Neuron (in vitro differentiated cells): ENCODE results near the gene IL19.
"Not testable (repeated sequence)": the region's sequence is repeated elsewhere in the genome, so short reads cannot be mapped to it uniquely, and the experiment has no call there.

Source experiments
- H2AFZ ChIP-seq: one replicate; pipeline ENCODE4 v1.6.1; 2013; ENCODE audit warnings: low read depth, mild to moderate bottlenecking, inconsistent platforms, low read length, moderate library complexity
- H3K27me3 ChIP-seq: one replicate; pipeline ENCODE4 v1.6.1; 2013; ENCODE audit warnings: low read length; ENCODE audit not compliant: insufficient read depth
- H3K36me3 ChIP-seq: one replicate; pipeline ENCODE4 v1.6.1; 2013; ENCODE audit warnings: low read length; ENCODE audit not compliant: insufficient read depth
- H3K4me1 ChIP-seq: one replicate; pipeline ENCODE4 v1.6.1; 2013; ENCODE audit warnings: low read length; ENCODE audit not compliant: insufficient read depth
- H3K4me3 ChIP-seq: 2 replicates; pipeline ENCODE4 v1.5.1; 2013; ENCODE audit warnings: mild to moderate bottlenecking, low read length, moderate library complexity
- H3K9me3 ChIP-seq: one replicate; pipeline ENCODE4 v1.6.1; 2013; ENCODE audit warnings: low read length

Gene IL19

DNA sequence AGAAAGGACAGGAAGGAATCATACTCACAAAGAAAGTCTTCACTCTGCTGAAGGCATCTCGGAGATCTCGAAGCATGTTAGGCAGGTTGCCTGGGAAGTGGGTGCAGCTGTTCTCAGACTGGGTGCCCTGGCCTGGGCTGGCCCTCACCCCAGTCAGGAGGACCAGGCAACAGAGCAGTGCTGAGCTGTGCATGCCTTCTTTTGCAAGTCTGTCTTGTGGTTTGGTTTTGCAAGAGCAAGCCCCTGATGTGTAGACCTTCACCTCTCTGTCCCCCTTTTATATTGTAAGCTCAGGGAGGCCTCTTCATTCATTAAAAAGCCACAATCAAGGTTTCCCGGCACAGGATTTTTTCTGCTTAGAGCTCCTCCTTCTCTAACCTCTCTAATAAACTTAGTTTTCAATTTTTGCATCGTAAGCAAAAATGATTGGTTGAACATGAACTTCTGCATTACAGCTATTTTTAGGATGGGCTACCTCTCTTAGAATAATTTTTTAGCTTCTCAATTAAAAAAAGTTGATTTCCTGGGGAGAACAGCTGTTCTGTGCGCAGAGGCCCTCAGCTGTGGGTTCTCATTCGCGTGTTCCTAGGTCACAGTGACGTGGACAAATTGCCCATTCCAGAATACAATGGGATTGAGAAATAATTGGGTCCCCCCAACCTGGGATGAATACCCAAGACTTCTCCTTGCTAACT lies 1.8 kb downstream of the IL19 start, which contains the start of gene IL10:
IL10 (minus strand) TSS at position 252 of the 695 bp plus-strand sequence; CDS start at position 193, 59 bp downstream.
- peaks cover 40% of the 10 kb centered on the region for H3K27me3 ChIP-seq
- peaks cover 4% of the 10 kb centered on the region for H3K4me1 ChIP-seq
- H3K4me3 ChIP-seq: no peak within 1 kb of the TSS
- no peaks in the 10 kb centered on the region for H3K36me3 ChIP-seq
- H3K9me3 ChIP-seq: no peaks in the 10 kb centered on the region
- H2AFZ ChIP-seq: no peak within 1 kb of the TSS

DNA sequence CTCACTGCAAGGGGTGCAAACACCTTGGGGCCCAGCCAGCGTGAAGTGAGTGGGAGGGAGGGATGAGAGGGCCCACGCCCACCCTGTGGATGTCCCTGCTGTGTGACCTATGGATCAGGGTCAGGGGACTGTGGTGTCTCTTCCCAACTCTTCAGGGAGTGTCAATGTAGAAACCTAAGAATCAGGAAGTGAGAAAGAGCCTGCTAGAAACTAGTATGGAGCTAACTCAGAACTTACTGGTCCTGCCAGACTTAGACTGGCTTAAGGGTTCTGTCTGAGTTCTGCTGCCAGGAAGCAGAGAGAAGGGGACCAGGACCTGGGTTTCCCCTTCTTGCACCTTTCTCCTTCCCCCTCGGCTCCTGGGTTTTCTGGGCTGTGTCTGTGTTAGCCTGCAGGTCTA lies 3.5 kb downstream of the IL19 start:
- no peaks in the 10 kb centered on the region for H3K9me3 ChIP-seq
- peaks cover 35% of the 10 kb centered on the region for H3K27me3 ChIP-seq
- no peak overlapping the region for H2AFZ ChIP-seq
- peaks cover 1% of the 10 kb centered on the region for H3K4me1 ChIP-seq
- H3K36me3 ChIP-seq: no peaks in the 10 kb centered on the region
- no peak overlapping the region for H3K4me3 ChIP-seq

DNA sequence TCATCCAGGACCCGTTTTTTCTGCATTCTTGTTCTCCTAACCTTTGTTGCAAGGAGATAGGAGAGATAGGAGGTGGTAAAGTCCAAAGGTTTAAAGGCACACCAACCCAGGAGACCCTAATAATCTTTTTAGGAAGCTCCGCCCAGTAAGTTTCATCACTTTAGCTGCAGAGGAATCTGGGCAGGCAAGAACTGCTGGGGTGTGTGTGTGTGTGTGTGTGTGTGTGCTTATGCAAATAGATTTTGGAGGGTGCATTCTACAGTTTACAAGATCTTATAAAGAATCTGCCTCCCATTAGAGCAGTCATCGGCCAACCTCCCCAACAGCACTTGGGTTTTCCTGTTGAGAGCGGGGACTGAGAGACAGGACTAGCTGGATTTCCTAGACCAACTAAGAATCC lies 5.7 kb downstream of the IL19 start:
- H3K36me3 ChIP-seq: no peaks in the 10 kb centered on the region
- peaks cover 21% of the 10 kb centered on the region for H3K27me3 ChIP-seq
- H3K4me1 ChIP-seq: no peaks in the 10 kb centered on the region
- no peak overlapping the region for H3K4me3 ChIP-seq
- no peaks in the 10 kb centered on the region for H3K9me3 ChIP-seq
- no peak overlapping the region for H2AFZ ChIP-seq

DNA sequence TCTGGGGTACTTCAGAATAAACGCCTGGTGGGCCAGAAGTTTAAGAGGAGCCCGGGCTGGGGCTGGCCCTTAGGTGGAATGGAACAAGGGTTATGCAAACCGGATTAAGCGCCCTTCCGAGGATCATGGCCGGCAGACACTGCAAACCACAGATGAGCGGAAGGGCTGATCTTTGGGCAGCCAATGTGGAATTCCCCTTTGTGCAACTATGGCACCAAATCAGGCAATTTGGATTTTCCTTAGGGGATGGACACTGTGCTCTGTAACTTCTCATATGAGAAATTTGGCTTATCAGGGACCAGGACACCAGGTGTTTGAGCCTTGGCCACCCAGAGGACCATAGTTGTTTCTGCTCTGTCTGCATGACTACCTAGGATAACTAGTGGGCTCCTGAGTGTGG lies 7.5 kb downstream of the IL19 start:
- Histone ChIP-seq H3K9me3 (no peaks in the 10 kb centered on the region), H3K36me3 (no peaks in the 10 kb centered on the region), H2AFZ (no peak overlapping the region), H3K4me3 (no peak overlapping the region), H3K4me1 (no peaks in the 10 kb centered on the region), H3K27me3 (peaks cover 13% of the 10 kb centered on the region)

DNA sequence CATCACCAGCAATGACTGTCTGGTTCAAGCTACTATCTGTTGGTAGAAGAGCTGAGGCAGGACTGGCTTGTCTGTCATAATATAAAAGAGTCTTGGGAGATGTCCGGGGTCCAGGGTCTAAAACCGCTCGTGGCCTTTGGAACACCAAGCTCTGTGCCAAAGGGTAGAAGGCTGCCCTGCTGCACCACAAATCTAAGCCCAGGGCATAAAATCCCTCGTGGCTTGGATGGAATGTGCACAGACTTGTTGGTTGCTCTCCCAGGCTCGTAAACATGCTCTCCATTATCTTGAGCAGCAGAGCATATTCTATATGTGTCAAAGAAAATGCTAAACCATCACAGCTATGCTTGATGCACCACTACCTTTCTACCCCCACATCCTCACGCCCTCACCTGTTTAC lies 8.3 kb downstream of the IL19 start:
- H3K4me3 ChIP-seq, H3K4me1 ChIP-seq, H3K9me3 ChIP-seq, H2AFZ ChIP-seq, H3K36me3 ChIP-seq, H3K27me3 ChIP-seq: not testable (repeated sequence)

DNA sequence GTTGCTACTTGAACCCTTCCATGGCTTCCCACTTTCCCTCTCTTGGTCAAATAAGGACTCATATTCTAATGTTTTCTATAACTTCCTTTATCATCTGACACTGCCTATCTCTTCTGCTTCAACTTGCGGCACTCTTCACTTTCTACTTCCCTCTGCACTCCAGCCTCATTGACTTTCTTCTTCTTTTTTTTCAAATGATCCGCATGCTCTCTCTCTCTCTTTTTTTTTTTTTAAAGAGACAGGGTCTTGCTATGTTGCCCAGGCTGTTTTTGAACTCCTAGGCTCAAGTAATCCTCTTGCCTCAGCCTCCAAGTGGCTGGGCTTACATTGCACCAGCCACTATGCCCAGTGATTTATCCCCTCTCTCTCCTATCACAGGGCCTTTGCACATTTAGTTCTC lies 9.1 kb downstream of the IL19 start:
- Histone ChIP-seq H3K27me3 (peaks cover 12% of the 10 kb centered on the region), H2AFZ (no peak overlapping the region), H3K9me3 (no peaks in the 10 kb centered on the region), H3K4me1 (no peaks in the 10 kb centered on the region), H3K36me3 (no peaks in the 10 kb centered on the region), H3K4me3 (no peak overlapping the region)

DNA sequence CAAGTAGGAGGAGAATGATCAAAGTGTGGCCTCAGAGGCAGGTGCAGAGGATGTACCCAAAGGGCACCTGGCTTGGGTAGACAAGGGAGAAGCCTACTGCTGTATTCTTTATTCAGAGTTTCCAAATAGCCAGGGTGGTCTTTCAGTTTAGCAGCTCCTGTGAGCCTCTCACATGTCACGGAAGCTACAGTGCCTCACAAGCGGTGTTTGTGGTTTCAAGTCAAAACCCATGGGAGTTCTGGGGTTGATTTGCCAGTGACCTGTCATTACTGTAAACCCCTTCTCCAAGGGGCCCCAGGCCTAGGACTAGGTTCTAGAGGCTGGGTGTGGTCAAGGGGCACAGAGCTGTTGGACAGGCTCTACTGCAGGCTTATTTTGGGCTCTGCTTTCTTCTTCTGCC lies 11.9 kb downstream of the IL19 start:
- Histone ChIP-seq H3K36me3 (no peaks in the 10 kb centered on the region), H3K4me3 (no peak overlapping the region), H3K27me3 (peaks cover 24% of the 10 kb centered on the region), H3K4me1 (no peaks in the 10 kb centered on the region), H3K9me3 (no peaks in the 10 kb centered on the region), H2AFZ (no peak overlapping the region)

DNA sequence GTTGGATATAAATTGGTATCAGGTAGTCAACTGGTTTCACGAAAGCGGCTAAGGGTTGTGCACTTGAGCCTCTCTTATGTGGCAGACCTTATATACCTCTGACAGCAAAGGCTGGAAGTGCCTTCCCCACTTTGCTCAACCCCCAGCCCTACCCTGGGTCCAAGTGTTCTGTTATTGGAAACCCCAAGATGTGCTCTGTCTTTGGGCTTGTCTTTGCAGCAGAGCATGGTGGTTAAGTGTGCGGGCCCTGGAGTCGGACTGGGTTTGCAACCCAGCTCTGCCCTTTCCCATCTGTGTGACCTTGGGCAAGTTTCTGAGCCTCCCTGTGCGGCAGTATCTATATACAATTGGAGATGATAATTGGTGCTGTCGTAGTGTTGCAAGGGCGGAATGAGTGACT lies 12.9 kb downstream of the IL19 start:
- Histone ChIP-seq H2AFZ (no peak overlapping the region), H3K36me3 (no peaks in the 10 kb centered on the region), H3K4me3 (no peak overlapping the region), H3K9me3 (no peaks in the 10 kb centered on the region), H3K4me1 (no peaks in the 10 kb centered on the region), H3K27me3 (peaks cover 24% of the 10 kb centered on the region)

DNA sequence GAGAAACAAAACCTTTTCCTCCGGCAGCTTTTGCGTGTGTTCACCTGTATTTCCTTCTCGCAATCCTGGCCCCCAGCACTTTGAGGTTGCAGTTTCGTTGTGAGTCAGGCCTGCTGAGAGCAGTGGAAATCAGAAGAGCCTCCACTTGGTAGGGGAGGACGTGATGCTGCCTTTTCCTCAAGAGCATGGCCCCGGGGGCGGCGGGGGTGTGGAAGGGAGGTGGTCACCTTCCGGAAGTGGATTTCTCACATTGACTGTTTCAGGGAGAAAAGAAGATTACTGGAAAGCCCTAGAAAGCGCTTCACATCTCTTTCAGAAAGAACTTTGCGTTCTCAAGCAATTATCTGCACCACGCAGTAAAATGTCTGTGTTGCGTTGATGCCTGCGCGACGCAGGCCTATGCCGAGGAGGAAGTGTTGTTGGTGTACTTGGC lies 13.9 kb downstream of the IL19 start:
- Histone ChIP-seq H3K4me1 (no peaks in the 10 kb centered on the region), H3K27me3 (peaks cover 24% of the 10 kb centered on the region), H3K9me3 (no peaks in the 10 kb centered on the region), H2AFZ (no peak overlapping the region), H3K36me3 (no peaks in the 10 kb centered on the region), H3K4me3 (no peak overlapping the region)

DNA sequence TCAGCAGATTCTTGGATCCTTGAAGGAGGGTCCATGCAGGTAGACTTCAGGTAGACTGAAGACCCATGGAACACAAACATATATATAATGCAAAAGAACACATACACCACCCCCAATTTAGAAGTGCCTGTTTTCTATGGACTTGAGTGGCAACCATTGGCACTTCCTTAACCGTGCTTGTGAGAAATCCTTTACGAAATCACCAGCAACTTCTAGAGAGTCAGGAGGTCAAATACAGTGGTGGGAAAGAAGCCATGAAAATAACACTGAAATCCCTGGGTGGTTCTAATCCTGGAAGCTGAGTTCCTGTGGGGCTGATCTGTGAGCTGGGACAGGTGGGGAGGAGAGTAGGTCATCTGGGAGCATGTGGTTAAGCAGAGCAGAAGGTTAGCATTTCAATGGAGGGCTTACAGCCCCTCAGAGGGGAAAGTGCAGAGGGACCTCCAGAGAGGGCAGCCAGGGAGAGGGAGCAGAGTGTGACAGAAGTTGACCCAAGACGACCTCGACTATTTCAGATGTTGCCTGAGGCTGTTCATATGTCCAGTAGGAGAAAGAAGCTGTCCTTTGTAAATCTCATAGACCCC lies 14.7 kb downstream of the IL19 start:
- no peak overlapping the region for H3K4me3 ChIP-seq
- no peaks in the 10 kb centered on the region for H3K36me3 ChIP-seq
- no peak overlapping the region for H2AFZ ChIP-seq
- peaks cover 23% of the 10 kb centered on the region for H3K27me3 ChIP-seq
- H3K9me3 ChIP-seq: no peaks in the 10 kb centered on the region
- no peaks in the 10 kb centered on the region for H3K4me1 ChIP-seq

DNA sequence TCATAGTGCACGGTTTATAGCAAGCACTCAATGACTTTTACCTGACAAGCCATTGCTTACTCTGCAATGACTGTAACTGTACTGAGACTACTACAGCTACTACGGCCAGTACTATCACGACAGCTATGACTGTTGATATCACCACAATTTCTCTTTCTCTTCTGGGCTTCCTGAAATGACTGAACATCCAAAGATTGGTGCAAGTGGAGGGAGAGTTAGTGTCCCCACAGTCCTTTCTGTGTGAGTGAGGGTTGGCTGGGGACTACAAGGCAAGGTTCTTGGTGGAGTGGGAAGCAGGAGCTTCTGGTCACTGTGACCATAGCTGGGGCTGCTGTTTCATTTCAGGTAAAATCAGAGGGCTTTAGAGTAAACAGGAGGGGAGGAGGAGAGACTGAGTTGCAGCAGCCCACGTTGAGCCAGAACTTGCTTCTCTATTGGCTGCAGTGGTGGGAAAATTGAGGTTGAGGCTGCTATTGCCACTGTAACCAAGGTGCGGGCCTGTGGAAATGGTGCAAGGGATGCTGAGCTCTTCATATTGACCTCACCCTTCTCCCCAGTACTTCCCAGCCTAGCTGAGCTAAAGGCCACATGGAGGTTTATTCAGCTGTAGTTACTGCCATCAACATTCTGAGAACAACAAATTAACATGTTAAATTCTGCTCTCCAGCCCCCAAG lies 15.8 kb downstream of the IL19 start:
- Histone ChIP-seq H3K36me3 (no peaks in the 10 kb centered on the region), H3K4me1 (no peaks in the 10 kb centered on the region), H3K9me3 (no peaks in the 10 kb centered on the region), H3K4me3 (no peak overlapping the region), H3K27me3 (peaks cover 27% of the 10 kb centered on the region), H2AFZ (no peak overlapping the region)

DNA sequence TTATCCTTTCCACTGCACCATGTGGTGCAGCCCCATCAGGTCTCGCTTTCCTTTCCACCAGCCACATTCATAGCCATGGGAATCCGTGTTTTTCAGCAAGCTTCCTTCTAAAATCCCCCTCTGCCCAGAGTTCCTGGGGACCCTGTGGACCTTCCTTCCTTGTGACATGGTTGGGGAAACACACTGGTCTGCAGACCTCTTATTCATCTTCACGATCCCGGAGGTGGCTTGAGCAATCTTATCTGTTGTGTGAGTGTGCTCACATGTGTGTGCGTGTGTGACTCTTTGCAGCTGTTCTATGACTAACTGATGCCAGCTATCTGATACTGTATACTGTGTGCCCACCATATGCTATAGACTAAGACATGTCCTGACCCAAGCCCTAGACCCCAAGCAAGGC lies 17.3 kb downstream of the IL19 start:
- Histone ChIP-seq H3K4me1 (no peaks in the 10 kb centered on the region), H3K4me3 (no peak overlapping the region), H2AFZ (no peak overlapping the region), H3K36me3 (no peaks in the 10 kb centered on the region), H3K9me3 (no peaks in the 10 kb centered on the region), H3K27me3 (peaks cover 27% of the 10 kb centered on the region)

DNA sequence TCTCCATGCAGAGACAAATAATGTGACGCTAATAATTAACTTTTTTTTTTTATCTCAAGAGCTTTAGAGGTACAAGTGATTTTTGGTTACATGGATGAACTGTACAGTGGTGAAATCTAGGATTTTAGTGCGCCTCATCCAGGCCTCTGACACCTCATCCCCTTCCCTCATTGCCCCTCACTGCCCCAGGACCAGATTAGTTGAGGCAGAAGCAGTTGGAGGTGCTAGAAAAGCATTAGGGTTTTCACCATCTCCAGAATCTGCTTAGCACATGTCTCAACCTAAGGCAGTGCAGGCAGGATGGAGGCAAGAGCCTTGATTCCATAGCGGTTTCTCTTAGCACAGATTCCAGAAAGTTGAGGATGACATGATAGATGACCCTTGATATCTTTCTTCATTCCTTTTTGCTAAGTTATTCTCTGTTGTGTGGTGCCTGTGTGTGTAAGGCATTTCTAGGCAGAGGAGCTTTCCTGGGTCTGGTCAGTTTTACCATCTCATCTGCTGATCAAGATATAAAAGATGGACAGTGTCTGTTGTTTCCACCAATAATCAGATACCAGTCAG lies 18.0 kb downstream of the IL19 start:
- H3K27me3 ChIP-seq: peaks cover 27% of the 10 kb centered on the region
- H3K9me3 ChIP-seq: no peaks in the 10 kb centered on the region
- no peaks in the 10 kb centered on the region for H3K4me1 ChIP-seq
- no peaks in the 10 kb centered on the region for H3K36me3 ChIP-seq
- H3K4me3 ChIP-seq: no peak overlapping the region
- no peak overlapping the region for H2AFZ ChIP-seq
